ENCODE data around the gene SEMA6C.
"Not testable (repeated sequence)": the region's sequence is repeated elsewhere in the genome, so short reads cannot be mapped to it uniquely, and the experiment has no call there.

DNA sequence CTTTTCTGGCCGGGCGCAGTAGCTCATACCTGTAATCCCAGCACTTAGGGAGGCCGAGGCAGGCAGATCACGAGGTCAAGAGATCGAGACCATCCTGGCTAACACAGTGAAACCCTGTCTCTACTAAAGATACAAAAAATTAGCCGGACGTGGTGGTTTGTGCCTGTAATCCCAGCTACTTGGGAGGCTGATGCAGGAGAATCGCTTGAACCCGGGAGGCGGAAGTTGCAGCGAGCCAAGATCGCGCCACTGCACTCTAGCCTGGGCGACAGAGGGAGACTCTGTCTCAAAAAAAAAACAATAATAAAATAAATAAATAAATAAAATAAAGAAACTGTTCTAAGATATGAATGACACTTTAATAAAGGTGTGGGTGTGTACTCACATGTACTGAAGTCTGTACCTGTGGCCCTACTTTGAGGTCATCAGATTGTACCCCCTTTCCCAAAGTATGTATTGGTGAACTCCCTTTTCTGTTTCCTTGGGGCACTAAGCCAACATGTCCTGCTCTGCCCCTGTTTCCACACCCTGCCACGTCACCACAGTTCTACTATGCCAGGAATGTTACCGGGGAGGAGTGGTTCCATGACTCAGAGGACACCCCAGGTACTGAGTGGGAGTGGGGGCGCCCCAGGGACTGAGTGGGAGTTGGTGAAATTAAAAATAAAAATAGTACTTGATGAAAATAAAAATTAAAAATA, 48.6 kb upstream of the SEMA6C start:
- TF ChIP-seq, protein P1, sequence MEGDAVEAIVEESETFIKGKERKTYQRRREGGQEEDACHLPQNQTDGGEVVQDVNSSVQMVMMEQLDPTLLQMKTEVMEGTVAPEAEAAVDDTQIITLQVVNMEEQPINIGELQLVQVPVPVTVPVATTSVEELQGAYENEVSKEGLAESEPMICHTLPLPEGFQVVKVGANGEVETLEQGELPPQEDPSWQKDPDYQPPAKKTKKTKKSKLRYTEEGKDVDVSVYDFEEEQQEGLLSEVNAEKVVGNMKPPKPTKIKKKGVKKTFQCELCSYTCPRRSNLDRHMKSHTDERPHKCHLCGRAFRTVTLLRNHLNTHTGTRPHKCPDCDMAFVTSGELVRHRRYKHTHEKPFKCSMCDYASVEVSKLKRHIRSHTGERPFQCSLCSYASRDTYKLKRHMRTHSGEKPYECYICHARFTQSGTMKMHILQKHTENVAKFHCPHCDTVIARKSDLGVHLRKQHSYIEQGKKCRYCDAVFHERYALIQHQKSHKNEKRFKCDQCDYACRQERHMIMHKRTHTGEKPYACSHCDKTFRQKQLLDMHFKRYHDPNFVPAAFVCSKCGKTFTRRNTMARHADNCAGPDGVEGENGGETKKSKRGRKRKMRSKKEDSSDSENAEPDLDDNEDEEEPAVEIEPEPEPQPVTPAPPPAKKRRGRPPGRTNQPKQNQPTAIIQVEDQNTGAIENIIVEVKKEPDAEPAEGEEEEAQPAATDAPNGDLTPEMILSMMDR (IDR thresholded peaks at IDR 0.05) = not testable (repeated sequence)
- TF ChIP-seq POLR2A (IDR thresholded peaks at IDR 0.05) = not testable (repeated sequence)
